GM18907 (cell line): ENCODE measurements around the gene SH2D3C.

Experiments used
- ATAC-seq: cut with Tn5 transposase; IDR thresholded peaks from one replicate; pipeline ENCODE4 v1.9.1; 2021; ENCODE audit warnings: mild to moderate bottlenecking, moderate library complexity; ENCODE audit not compliant: unreplicated experiment

SH2D3C gene

DNA sequence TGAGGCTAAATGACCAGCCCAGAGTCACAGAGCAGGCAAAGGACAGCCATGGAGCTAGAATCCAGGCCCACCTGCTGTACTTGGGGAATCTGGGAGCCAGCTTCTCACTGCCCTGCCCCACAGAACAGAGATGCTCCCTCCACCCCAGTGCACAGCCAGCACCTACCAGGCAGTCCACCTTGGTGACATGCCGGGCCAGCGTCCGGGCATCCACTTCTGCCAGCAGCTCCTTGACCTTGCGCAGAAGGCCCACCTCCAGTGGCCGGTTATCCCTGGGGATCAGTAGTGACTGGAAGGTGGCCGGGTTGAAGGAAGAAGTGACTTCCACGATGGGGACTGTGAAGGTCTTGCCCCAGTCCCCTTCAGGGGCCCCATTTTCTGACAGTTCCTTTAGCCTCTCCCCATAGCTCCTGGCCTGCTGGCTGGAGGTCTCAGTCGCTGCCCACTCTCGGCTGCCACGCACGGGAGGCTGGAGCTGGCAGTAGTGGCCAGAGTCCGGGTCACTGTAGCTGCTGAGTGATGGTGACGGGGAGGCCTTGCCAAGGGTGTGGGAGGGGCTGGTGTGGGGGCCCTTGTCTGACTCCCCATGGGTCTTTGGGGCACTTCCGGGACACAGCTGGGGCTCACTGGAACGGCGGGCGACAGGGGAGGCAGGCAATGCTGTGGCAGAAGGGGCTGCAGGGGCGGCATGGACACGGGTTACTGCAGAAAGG is 33.9 kb downstream of the SH2D3C start:
- no peak for ATAC-seq

DNA sequence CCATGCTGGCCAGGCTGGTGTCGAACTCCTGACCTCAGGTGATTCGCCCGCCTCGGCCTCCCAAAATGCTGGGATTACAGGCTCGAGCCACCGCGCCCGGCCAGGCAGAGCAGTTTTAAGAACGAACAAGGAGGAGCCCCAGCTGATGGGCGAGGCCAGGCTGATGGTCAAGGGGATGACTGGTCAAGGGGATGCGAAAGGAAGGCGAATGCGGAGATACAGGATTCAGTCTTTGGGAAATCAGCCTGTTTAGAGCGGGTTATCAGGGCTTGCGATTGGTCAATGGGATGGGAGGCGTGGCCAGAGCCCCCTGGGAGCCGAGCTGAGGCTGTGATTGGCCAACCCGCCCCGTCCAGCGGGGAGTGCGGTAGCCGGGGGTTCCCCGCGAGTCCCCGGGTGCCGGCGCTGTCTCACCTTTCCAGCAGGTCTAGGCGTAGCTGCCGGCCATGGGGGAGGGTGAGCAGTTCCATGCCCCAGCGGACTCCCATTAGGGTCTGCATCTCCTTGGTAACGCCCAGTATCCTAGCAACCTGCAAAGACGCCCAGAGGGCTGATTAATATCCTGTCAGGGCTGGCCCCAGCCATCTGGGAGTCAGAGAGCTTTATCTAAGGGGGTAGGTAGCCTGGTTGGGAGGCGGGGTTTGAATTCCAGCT is 35.9 kb downstream of the SH2D3C start:
- ATAC-seq = no peak

DNA sequence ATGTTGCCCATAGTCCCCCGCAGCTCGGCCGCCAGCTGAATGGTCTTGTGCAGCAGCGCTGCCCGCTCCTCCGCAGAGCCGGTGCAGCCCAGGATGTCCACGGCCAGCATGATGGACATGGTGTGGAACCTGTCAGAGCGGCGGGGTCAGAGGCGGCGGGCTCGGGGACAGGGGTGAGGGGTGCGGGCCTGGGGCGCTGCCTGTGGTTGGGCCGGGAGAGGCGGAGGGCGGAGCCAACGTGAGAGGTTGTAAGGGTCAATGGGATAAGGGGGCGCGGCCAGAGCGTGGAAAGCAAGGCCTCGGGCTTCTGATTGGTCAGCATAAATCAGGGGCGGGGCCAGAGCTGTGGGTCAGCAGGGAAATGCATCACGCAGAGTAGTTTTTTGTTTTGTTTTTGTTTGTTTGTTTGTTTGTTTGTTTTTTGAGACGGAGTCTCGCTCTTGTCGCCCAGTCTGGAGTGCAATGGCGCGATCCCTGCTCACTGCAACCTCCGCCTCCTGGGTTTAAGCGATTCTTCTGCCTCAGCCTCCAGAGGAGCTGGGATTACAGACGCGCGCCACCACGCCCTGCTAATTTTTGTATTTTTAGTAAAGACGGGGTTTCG is 36.5 kb downstream of the SH2D3C start:
- ATAC-seq = no peak

DNA sequence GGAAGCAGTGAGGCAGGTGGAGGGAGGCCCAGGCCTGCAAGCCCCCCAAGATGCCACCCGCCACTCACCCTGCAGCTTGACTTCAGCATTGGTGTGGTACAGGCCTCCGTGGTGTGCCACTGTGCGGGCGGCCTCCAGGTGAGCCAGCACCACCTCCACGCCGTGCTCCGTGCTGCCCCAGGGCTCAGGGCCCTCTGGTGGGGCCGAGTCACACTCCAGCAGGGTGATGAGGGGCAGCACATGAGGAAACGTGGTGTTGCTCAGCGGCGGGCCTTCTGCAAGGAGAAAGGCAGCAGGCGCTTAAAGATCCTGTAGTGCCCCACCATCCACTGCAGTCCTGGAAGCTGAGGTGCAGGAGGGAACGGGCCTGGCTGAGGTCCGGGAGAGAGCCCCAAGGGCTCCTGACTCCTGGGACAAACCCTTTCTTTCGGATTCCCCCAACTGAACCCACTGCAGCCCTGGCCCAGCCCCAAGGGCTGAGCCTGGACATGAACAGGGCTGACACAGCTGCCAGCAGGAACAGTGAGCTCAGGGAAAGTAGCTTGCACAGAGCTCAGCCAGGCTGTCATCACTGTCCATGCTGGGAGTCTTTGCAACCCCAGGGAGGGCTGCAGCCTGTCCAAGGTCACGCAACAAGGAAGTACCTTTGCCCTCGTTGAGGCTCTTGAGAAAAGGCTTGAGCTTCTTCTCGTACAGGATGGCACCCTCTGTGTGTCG is 38.7 kb downstream of the SH2D3C start:
- no peak for ATAC-seq

DNA sequence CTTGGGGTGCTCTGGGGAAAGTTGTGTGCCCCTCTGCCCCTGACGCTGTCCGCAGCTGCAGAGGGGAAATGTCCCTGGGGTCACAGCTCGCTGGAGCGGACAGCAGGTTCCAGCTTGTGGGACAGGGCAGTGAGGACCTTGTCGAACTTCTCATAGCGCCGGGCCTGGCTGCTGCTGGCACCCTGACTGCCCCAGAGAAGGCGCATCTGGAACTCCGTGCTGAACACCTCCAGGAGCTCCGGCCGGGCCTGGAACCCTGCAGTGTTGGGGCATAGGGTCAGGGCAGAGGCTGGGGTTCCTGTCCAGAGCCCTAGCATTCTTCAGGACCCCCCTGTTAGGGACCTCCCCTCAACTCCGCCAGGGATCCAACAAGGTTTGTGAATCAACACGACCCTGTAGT is 39.8 kb downstream of the SH2D3C start:
- ATAC-seq = no peak

DNA sequence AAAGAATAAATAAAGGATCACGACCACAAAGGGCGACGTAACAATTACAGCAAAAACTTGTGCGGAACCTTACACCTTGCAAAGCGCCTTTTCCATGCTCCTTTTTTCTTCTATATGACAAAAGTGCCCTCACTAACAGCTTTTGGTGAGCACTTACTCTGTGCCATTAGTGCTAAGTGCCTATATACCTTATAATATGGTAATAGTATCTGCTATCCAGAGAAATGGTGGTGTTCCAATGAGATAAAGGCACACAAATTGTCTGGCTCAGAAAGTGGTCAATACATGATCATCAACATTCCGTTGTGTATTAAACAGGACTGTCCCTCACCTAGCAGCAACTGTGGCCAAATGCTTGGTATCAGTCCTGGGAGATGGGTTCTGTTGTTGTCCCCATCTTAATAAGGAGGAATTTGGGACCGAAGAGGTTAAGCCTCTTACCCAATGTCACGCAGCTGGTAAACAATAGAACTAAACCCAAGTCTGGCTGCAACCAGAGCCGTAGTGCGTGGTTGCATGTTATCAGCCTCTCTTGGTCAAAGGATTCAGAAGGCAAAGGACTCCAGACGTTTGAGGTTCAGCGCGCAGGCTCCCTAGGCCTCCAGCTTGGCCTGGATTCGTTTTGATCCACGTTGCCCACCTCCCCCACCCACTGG is 42.8 kb downstream of the SH2D3C start:
- no peak for ATAC-seq

DNA sequence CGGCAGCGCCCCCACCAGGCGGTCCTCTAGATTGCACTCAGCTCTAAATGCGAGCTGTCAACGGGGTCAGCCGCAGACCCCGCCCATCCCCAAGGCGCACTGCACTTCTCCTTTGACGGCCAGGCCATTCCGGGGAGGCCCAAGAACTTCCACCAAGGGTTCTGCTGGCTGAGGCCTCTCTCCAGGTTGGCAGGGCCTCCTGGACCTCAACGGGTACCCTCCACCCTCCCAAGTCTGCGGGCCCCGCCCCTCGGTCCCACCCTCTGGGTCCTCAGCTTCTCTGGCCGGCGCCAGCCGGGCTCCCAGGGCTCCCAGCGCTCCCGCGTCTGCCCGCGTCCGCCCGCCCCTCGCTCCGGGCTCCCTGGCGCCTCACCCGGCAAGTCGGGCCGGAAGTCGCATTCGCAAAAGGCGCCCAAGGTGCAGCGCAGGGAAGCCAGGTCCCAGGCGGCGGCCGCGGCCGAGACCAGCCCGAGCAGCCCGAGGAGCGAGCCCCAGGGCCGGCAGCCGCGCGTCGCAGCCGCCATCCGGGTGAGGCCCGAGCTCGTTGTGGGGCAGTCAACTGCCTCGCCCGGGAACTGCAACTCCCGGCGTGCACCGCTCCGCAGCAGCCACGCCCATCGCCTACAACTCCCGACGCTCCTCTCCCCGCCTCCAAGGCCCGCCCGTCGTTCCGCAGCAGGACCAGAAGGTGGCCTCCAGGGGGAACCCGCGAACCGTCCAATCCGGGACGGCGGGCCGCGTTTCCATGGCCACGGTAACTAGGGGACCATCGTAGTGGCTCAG is 43.5 kb downstream of the SH2D3C start, which contains the start of gene TOR2A:
TSS of gene TOR2A (minus strand) at position 548 of the 783 bp plus-strand sequence. CDS start at position 524, 24 bp downstream.
- ATAC-seq = peak; percentile 81

DNA sequence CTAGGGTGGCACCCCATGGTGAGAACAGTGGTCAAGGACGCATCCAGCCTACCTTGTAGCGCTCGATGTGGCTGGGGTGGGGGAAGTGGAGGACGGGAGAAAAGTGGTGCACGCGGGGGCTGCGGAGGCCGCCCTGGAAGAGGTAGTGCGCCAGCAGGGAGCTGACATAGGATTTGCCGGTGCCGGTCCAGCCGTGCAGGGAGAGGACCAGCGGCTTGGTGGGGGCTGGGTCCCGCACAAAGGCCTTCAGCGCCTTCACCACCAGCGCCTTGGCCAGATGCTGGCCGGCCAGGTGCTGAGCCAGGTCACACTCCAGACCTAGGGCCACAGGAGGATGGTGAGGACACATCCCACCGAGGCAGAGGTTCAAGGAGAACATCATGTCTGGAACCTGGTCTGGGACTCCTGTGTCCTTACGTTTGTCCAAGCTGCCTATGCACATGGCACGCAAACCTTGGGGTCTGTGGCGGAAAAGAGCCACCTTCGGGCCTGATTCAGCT is 44.2 kb downstream of the SH2D3C start:
- ATAC-seq = no peak

DNA sequence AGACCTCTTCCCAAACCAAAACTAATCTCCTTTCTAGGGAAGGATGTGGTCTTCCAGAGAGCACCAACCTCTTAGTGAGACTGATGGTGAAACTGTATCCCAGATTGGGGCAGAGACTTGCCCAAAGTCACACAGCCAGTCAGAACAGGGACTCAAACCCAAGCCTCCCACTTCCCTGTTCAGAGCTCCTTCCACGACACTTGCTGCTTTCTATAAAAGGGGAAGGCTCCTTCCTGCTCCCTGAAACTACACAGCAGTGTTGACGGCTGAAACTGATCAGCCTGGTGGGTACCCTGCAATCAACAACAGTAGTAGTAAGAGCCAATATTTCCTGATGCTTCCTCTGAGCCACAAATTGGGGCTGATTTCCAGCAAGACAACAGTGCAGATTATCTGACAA is 44.9 kb downstream of the SH2D3C start:
- ATAC-seq = no peak

DNA sequence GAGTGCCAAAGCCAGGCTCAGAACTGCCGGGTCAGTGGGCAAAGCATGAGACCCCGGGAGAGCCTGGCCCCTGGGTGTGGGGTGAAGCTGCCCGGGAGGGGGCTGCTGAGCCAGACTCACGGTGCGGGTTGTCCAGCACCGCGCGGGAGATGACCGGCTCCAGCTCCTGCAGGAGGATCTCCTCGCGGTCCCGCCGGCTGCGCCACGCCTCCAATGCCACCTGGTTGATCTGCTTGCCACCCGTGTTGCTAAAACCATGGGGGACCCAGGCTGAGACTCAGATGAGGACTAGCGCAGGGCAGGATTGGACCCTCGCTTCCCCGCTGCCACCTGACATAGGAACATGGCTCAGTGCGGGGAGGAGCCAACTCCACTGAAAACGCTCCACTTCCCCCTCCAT is 46.0 kb downstream of the SH2D3C start:
- ATAC-seq = no peak

DNA sequence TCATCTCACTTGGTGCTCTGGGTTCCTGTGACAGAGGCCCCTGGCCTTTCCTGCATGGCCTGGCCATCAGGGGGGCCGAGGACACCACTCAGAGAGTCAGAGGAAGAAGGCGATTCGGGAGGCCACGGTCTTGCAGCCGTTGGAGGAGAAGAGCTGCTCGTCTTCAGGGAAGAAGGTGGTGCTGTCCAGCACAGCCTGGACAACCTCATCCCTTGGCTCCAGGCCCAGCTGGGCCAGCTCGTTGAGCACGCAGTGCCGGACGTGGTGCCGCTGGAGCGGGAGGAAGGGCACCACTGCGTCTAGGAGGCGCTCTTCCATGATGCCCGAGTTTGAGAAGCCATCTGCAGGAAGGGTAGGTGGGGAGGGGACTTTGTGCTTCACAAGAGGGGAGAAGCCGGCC is 46.5 kb downstream of the SH2D3C start:
- ATAC-seq = no peak

DNA sequence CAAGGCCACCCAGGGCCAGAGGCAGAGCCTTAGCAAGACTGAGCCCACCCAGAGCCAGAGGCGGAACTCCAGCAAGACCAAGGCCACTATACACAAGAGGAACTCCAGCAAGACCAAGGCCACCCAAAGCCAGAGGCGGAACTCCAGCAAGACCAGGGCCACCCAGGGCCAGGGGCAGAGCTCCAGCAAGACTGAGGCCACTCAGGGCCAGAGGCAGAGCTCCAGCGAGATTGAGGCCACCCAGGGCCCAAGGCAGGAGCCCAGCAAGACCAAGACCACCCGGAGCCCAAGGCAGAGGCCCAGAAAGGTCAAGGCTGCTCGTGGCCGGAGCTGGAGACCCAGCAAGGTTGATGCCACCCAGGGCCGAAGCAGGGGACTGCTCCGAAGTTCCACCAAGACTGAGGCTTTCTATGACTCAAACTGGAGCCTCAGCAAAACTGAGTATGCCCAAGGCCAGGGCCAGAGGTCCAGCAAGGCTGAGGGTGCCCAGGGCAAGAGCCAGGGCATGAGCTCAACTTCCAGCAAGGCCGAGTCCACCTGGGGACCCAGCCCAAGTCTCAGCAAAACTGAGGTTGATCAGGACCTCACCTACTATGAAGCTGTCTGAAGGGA is 47.6 kb downstream of the SH2D3C start:
- ATAC-seq = no peak

DNA sequence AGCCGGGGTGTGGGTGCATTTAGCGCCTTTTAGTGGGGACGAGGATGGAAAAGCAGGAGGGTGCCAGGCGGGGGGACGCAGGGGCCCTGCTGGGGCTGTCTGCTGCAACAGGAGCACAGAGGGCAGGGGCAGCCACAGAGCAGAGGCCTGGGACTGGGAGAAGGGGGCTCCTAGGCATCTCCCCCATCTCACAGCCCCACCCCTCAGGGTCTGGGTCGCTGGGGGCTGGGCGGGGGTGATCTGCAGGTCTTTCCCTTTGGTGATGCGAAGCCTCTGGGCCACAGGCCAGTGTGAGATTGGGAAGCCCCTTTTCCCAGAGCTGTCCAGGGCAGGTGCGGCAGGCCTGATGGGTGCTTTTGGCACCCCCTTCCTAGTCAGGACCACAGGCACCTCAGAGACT is 48.2 kb downstream of the SH2D3C start:
- ATAC-seq = no peak

DNA sequence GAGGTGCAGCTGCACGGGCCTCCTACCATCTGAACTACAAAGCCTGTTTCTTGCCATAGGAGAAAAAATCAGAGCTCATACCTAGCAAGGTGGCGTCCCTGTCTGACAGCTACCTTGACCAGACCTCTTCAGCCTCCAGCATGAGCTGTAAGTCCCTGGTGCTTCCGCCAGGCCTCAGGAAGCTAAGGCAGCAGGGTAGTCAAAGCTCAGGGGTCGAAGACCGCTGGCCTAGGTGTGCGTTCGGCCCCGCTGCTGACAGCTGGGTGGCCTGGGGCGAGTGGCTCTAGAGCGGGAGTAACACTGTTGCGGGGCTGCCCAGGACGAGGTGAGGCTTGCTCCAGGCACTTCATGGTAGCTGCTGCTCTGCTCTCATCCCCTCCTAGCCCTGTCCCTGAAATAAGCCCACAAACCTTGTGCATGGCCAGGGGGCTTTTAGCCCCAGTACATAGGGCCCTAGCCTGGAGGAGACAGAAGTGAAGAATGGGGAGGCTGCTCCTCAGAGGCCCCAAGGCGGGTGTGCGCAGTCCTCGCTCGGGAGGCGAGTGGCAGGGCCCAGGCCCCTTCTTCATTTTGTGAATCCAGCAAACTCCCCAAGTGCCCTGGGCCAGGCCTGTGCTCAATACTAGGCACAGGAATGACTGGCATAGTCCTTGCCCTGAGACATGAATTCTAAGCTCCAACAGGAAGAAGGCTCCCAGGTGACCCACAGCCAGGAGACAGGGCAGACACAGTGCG is 48.8 kb downstream of the SH2D3C start:
- no peak for ATAC-seq

DNA sequence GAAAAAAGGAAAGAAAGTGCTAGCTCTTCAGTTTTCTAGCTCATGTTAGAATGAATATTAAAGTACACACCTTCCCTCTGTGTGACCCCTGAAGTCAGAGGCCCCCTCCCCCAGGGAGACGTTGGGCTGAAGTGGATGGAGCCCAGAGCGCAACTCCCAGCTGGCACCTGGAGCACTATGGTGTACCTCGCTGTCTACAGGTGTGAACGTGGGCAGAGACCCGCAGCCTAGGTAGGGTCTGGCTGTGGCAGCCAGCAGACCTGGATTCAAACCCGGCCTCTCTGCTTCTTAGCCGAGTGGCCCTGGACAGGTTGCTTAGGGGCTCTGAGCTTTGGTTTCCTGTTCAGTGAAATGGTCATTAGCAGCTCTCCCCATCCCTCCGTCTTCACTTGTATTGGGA is 49.7 kb downstream of the SH2D3C start:
- no peak for ATAC-seq

DNA sequence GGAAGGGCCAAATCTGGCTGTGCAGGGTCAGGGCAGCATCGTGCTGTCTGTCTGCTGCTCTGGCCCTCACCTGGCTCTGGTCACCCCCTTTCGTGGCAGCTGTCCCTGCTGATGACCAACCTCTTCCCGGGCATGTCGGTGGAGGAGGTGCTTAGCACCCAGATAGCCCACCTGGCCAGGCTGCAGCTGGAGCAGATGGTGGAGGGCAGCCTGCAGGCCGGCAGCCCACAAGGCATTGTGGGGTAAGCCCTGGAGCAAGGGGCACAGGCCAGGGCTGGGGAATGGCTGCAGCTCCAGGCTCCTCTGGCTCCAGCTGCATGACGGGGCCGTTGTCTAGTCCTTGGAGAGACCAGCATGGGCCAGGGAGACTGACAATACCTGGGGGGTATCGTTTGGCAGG is 51.6 kb downstream of the SH2D3C start:
- ATAC-seq = no peak

DNA sequence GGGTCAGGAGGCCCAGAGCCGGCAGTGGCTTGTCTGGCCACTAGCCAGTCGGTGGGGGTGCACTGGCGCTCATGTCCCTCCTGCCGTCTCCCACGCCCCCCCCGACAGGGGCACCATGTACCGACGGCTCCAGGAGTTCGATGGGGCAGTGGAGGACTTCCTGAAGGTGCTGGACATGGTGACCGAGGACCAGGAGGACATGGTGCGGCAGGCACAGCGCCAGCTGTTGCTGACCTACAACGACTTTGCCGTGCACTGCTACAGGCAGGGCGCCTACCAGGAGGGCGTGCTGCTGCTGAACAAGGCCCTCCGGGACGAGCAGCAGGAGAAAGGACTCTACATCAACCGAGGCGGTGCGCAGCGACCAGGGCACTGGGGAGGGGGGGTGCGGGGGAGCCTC is 54.5 kb downstream of the SH2D3C start:
- no peak for ATAC-seq

DNA sequence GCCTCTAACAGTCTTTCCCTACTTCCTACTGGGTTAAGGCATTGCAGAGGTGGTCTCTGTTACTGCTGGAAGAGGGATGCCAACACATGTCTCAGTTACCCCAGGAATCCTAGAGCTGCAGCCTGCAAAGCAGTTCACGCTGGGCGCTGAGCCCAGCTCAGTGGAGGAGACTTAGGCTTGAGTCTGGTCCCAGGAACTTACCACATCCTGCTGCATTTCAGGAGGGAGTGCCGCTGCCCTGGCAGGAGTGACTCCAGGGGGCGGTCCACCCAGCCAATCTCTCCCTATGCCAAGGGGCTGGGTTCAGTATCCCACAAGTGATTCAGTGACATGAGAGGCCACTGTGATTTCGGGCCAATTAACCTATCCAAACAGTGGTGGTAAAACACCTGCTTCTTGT is 55.0 kb downstream of the SH2D3C start:
- no peak for ATAC-seq

DNA sequence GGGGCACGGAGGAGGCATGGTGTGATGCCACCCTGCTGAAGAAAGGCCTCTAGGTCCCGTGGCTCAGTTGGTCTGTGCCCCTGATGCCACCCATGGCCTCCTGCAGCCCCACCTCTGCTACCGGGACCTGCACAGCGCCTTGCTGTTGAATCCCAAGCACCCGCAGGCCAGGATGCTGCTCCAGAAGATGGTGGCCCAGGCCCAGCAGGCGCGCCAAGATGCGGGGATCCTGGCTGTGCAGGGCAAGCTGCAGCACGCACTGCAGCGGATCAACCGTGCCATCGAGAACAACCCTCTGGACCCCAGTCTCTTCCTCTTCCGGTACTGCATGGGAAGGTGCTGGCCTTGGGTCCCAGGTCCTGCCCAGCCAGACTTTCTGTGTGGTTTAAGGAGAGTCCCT is 55.5 kb downstream of the SH2D3C start:
- ATAC-seq = no peak
